ENCODE results near the gene TMEM273.

DNA sequence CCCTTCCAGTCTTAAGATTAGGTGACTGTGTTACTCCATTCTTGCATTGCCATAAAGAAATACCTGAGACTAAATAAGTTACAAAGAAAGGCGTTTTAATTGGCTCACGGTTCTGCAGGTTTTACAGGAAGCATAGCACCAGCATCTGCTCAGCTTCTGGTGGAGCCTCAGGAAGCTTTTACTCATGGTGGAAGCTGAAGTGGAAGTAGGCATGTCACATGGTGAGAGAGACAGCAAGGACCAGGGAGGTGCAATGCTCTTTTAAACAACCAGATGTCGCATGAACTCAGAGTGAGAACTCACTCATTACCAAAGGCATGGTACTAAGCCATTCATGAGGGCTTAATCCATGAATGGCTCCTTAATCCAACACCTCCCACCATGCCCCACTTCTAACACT is 34.0 kb upstream of the TMEM273 start:
- TF ChIP-seq ZNF274 (IDR thresholded peaks at IDR 0.05; ENCODE audit: low read depth, low read length) (no peak), POLR2A (IDR thresholded peaks at IDR 0.05; ENCODE audit: borderline replicate concordance, extremely low read depth, insufficient read depth, insufficient read length) (no peak), EGR1 (IDR thresholded peaks at IDR 0.05; ENCODE audit: low read depth) (no peak), SP1 (IDR thresholded peaks at IDR 0.05; ENCODE audit: low read depth) (no peak), POLR2AphosphoS5 (IDR thresholded peaks at IDR 0.05; ENCODE audit: low read depth, low read length) (no peak), EZH2phosphoT487 (IDR thresholded peaks at IDR 0.05; ENCODE audit: borderline replicate concordance) (no peak), FOSL1 (IDR thresholded peaks at IDR 0.05; ENCODE audit: low read depth) (no peak), EZH2 (IDR thresholded peaks at IDR 0.05) (no peak), REST (IDR thresholded peaks at IDR 0.05; ENCODE audit: low read depth) (no peak), ELF1 (IDR thresholded peaks at IDR 0.05; ENCODE audit: borderline replicate concordance, low read depth) (no peak)
- TF ChIP-seq, protein P1, sequence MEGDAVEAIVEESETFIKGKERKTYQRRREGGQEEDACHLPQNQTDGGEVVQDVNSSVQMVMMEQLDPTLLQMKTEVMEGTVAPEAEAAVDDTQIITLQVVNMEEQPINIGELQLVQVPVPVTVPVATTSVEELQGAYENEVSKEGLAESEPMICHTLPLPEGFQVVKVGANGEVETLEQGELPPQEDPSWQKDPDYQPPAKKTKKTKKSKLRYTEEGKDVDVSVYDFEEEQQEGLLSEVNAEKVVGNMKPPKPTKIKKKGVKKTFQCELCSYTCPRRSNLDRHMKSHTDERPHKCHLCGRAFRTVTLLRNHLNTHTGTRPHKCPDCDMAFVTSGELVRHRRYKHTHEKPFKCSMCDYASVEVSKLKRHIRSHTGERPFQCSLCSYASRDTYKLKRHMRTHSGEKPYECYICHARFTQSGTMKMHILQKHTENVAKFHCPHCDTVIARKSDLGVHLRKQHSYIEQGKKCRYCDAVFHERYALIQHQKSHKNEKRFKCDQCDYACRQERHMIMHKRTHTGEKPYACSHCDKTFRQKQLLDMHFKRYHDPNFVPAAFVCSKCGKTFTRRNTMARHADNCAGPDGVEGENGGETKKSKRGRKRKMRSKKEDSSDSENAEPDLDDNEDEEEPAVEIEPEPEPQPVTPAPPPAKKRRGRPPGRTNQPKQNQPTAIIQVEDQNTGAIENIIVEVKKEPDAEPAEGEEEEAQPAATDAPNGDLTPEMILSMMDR (IDR thresholded peaks at IDR 0.05 in 2 of 3, conservative IDR thresholded peaks at IDR 0.05 in 1 of 3; ENCODE audit: borderline replicate concordance in 1 of 3, insufficient read depth in 1 of 3, low read depth in 2 of 3, low read length in 2 of 3): 0 out of 6 replicates have a peak, but pooled peaks of 2 of the 3 experiments have one; percentile 15 to 17
